RWPE2 (cell line): ENCODE measurements around the gene C1RL.

ENCODE experiments used
- ATAC-seq: fragments of 200-7000 bp; cut with Tn5 transposase; 3 replicates; pipeline ENCODE4 v1.9.1; 2021; ENCODE audit warnings: low read depth
- DNase-seq: peaks from one replicate; pipeline ENCODE4 v3.0.0-alpha.2; 2020; ENCODE audit warnings: low spot score
- H3K27ac ChIP-seq: fragments of 450-650 bp; 2 replicates; pipeline ENCODE4 v1.5.1; 2017; ENCODE audit warnings: mild to moderate bottlenecking; ENCODE audit not compliant: poor library complexity, severe bottlenecking
- H3K27me3 ChIP-seq: fragments of 250-450 bp; sonication (Bioruptor Pico); 2 replicates; pipeline ENCODE4 v1.5.1; 2021; ENCODE audit warnings: mild to moderate bottlenecking, moderate library complexity; ENCODE audit not compliant: insufficient read depth, poor library complexity, severe bottlenecking
- H3K36me3 ChIP-seq: fragments of 250-450 bp; sonication (Bioruptor Pico); 2 replicates; pipeline ENCODE4 v1.5.1; 2020; ENCODE audit warnings: low read depth, mild to moderate bottlenecking, moderate library complexity
- H3K4me1 ChIP-seq: fragments of 250-450 bp; sonication (Bioruptor Pico); 2 replicates; pipeline ENCODE4 v1.5.1; 2021; ENCODE audit warnings: mild to moderate bottlenecking, moderate library complexity; ENCODE audit not compliant: insufficient read depth, poor library complexity, severe bottlenecking
- H3K4me3 ChIP-seq: fragments of 250-450 bp; sonication (Bioruptor Pico); 2 replicates; pipeline ENCODE4 v1.5.1; 2021; ENCODE audit warnings: mild to moderate bottlenecking, moderate library complexity; ENCODE audit not compliant: severe bottlenecking
- H3K9me3 ChIP-seq: fragments of 250-450 bp; sonication (Bioruptor Pico); 2 replicates; pipeline ENCODE4 v1.5.1; 2021; ENCODE audit warnings: mild to moderate bottlenecking, moderate library complexity; ENCODE audit not compliant: severe bottlenecking
- TF ChIP-seq, protein P1 (sequence below): fragments of 450-650 bp; IDR thresholded peaks from one replicate; pipeline ENCODE4 v1.5.1; 2017; ENCODE audit warnings: mild to moderate bottlenecking, moderate library complexity; ENCODE audit not compliant: poor library complexity, severe bottlenecking

C1RL gene

DNA sequence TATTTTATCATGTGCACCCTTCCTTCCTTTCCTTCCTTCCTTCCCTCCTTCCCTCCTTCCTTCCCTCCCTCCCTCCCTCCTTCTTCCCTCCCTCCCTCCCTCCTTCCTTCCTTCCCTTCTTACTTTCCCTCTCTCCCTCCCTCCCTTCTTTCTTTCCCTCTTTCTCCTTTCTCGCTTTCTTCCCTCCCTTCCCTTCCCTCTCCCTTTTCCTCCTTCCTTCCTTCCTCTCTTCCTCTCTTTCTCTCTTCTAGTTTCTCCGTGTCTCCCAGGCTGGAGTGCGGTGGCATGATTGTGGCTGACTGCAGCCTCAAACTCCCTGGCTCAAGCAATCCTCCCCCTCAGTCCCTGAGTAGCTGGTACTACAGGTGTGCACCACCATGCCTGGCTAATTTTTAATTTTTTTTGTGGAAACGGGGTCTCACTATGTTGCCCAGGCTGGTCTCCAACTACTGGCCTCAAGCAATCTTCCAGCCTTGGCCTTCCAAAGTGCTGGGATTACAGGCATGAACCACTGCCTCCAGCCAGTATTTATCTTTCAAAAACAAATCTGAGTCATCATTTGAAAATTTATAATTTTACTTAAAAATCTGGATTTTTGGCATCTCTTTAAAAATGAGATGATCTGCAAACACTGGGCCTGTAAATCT lies 7.8 kb downstream of the C1RL start:
- no peaks in the 10 kb centered on the region for H3K27me3 ChIP-seq
- ATAC-seq (no peak), DNase-seq (no peak)
- no peak overlapping the region for H3K27ac ChIP-seq
- TF ChIP-seq, protein P1, sequence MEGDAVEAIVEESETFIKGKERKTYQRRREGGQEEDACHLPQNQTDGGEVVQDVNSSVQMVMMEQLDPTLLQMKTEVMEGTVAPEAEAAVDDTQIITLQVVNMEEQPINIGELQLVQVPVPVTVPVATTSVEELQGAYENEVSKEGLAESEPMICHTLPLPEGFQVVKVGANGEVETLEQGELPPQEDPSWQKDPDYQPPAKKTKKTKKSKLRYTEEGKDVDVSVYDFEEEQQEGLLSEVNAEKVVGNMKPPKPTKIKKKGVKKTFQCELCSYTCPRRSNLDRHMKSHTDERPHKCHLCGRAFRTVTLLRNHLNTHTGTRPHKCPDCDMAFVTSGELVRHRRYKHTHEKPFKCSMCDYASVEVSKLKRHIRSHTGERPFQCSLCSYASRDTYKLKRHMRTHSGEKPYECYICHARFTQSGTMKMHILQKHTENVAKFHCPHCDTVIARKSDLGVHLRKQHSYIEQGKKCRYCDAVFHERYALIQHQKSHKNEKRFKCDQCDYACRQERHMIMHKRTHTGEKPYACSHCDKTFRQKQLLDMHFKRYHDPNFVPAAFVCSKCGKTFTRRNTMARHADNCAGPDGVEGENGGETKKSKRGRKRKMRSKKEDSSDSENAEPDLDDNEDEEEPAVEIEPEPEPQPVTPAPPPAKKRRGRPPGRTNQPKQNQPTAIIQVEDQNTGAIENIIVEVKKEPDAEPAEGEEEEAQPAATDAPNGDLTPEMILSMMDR: no peak
- peaks cover 6% of the 10 kb centered on the region; the same call in 1 of the 2 replicates for H3K36me3 ChIP-seq
- no peaks in the 10 kb centered on the region for H3K4me1 ChIP-seq
- no peaks in the 10 kb centered on the region for H3K9me3 ChIP-seq
- no peak overlapping the region for H3K4me3 ChIP-seq

DNA sequence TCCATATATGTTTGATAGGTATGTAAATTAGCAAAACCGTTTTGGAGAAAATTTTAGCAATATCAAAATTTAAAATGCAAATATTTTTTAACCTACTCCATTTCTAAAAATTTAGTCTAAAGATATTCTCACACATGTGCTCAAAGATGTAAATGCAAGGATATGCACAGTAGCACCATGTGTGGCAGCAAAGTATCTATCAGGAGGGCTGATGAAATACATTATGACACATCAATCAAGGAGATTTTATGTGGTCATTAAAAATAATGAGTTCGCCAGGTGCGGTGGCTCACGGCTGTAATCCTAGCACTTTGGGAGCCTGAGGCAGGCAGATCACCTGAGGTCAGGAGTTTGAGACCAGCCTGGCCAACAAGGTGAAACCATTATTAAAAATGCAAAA lies 8.8 kb downstream of the C1RL start:
- ATAC-seq (no peak), DNase-seq (no peak)
- no peak overlapping the region for H3K27ac ChIP-seq
- H3K27me3 ChIP-seq: no peaks in the 10 kb centered on the region
- no peaks in the 10 kb centered on the region for H3K36me3 ChIP-seq
- no peaks in the 10 kb centered on the region for H3K9me3 ChIP-seq
- no peaks in the 10 kb centered on the region for H3K4me1 ChIP-seq
- H3K4me3 ChIP-seq: no peak overlapping the region
- TF ChIP-seq, protein P1: no peak

DNA sequence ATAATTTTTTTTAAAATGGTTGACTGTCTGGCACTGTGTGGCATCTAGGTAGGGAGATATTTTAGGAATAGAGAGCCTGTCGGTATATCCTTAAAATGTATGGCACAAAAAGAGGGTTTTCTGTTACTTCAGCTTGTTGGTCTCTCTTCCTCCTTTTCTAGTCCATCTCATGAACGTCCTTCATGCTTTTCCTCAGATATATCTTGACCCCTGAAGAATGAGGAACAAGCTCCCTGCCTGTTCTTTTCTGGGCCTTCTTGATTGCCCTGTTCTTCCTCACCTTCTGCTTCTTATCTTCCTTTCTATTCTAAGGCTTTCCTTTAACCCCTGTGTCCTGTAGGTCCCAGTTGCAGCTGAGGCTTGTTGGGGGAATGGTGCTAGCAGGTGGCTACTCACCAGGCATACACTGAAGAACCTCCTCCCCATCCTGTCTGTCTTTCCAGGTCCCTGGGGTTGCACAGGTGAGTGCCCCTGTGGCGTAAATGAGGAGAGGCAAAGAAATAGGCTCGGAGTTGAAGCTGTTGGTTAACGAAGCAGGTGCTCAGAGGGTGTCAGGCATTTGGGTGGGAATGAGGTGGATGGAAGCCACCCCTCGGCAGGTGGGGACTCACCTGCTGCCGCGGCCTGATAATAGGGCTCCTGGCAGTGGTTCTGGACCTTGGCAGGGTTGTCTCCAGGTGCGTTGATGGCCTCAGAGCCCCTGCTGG lies 9.6 kb downstream of the C1RL start:
- Histone ChIP-seq H3K27me3 (no peaks in the 10 kb centered on the region), H3K36me3 (no peaks in the 10 kb centered on the region), H3K4me3 (no peak overlapping the region), H3K27ac (no peak overlapping the region), H3K9me3 (no peaks in the 10 kb centered on the region), H3K4me1 (no peaks in the 10 kb centered on the region)
- TF ChIP-seq, protein P1: no peak
- DNase-seq: no peak
- no peak for ATAC-seq

DNA sequence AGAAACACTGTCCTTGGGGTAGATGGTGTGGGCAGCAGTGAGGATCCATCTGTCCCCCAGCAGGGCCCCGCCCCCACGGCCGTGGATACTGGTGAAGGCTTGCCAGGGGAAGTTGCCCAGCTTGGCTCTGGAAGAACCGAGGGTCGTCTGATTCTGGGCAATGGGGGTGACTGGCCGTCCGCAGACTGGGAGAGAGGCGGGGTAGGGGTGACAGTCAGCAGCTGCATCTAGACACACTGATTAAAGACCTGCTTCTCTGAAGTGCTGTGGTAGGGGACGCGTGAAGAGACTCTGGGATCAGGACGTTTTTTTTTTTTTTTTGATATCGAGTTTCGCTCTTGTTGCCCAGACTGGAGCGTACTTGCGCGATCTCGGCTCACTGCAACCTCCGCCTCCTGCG lies 12.0 kb downstream of the C1RL start:
- Histone ChIP-seq H3K27ac (no peak overlapping the region), H3K4me1 (no peaks in the 10 kb centered on the region), H3K9me3 (no peaks in the 10 kb centered on the region), H3K4me3 (no peak overlapping the region), H3K27me3 (no peaks in the 10 kb centered on the region), H3K36me3 (no peaks in the 10 kb centered on the region)
- ATAC-seq: no peak
- DNase-seq: no peak
- TF ChIP-seq, protein P1: no peak
